PC-3 (cell line): Measurements from ENCODE around the gene LINC01488.

Experiments used
- EZH2 ChIP-seq: fragments of 300-600 bp; sonication (generic); IDR thresholded peaks from one replicate; pipeline ENCODE4 v1.6.1; 2017; ENCODE audit warnings: antibody characterized with exemption, mild to moderate bottlenecking, low read length; ENCODE audit not compliant: unreplicated experiment
- EZH2phosphoT487 ChIP-seq: fragments of 300-600 bp; sonication (generic); IDR thresholded peaks from 2 replicates; pipeline ENCODE4 v1.6.1; 2018; ENCODE audit warnings: mild to moderate bottlenecking, antibody characterized with exemption, low read length, borderline replicate concordance
- TF ChIP-seq, protein P1 (sequence below): fragments of 300-600 bp; sonication (generic); conservative IDR thresholded peaks from 2 replicates; pipeline ENCODE4 v1.5.1; 2017; ENCODE audit warnings: antibody characterized with exemption, low read depth, mild to moderate bottlenecking, low read length

DNA sequence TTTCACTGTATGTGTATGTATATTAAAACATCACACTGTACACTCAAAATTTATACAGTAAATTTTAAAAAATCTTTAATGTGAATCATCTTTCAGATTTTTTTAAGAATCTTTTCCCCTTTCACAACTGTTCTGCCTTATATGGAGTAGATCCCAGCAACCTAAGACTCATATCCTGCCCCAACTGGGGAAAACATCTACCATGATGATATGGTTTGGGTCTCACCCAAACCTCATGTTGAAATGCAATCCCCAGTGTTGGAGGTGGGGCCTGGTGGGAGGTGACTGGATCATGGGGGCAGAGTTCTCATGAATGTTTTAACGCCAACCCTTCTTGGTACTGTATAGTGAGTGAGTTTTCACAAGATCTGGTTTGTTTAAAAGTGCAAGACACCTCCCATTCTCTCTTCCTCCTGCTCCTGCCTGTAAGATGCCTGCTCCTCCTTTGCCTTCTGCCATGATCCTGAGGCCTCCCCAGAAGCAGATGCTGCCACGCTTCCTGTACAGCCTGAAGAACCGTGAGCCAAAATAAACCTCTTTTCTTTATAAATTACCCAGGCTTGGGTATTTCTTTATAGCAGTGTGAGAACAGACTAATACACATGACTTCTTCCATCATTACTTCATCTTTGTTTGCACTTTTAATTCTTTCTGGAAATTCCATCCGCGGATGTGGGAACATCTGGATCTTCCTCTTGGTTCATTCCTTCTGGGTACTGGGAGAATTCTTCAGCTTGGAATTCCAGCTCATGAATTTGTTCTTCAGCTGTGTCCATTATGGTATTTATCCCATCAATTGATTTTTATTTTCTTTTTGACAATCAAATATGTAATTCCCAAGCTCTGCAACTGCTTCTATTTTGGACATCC lies 36.9 kb downstream of the LINC01488 start:
- TF ChIP-seq, protein P1, sequence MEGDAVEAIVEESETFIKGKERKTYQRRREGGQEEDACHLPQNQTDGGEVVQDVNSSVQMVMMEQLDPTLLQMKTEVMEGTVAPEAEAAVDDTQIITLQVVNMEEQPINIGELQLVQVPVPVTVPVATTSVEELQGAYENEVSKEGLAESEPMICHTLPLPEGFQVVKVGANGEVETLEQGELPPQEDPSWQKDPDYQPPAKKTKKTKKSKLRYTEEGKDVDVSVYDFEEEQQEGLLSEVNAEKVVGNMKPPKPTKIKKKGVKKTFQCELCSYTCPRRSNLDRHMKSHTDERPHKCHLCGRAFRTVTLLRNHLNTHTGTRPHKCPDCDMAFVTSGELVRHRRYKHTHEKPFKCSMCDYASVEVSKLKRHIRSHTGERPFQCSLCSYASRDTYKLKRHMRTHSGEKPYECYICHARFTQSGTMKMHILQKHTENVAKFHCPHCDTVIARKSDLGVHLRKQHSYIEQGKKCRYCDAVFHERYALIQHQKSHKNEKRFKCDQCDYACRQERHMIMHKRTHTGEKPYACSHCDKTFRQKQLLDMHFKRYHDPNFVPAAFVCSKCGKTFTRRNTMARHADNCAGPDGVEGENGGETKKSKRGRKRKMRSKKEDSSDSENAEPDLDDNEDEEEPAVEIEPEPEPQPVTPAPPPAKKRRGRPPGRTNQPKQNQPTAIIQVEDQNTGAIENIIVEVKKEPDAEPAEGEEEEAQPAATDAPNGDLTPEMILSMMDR = no peak
- TF ChIP-seq EZH2 (no peak), EZH2phosphoT487 (no peak)
